ENCODE data around the gene SLC47A2. TPM values are rescaled to one million over a fixed set of nuclear protein-coding genes. Genes with fewer than 3 reads are reported as not detected.

Gene SLC47A2
- total and polyA plus RNA-seq, 2 experiments from 2014 or later, result not detected

DNA sequence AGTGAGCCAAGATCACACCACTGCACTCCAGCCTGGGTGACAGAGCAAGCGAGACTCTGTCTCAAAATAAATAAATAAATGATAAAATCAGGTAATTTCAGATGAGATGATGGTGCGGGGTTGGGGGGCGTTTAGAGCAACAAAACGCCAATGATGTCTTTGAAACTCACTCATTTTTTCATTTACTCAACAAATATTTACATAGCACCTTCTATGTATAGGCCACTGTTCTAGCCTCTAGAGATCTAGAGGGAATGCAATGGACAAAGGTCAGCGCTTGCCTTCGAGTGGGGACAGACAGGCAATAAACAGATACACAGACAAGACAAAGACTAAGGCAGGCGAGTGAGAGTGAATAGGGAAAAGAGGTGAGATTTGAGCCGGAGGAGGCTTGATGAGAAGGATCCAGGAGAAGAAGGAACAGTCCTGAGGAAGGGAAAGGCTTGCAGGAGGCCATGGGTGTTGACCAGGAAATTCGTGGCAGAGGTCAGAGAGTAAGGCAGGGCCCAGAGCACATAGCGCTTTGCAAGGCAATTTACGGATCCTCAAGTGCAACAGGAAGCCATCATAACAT lies 17.7 kb upstream of the SLC47A2 start:
- H3K27me3 Mint-ChIP-seq (ENCODE audit: insufficient read depth, low read depth, poor library complexity), result no peaks in the 10 kb centered on the region
- TF ChIP-seq NANOG (IDR thresholded peaks at IDR 0.05; ENCODE audit: borderline replicate concordance), result no peak
- TF ChIP-seq, protein P1, sequence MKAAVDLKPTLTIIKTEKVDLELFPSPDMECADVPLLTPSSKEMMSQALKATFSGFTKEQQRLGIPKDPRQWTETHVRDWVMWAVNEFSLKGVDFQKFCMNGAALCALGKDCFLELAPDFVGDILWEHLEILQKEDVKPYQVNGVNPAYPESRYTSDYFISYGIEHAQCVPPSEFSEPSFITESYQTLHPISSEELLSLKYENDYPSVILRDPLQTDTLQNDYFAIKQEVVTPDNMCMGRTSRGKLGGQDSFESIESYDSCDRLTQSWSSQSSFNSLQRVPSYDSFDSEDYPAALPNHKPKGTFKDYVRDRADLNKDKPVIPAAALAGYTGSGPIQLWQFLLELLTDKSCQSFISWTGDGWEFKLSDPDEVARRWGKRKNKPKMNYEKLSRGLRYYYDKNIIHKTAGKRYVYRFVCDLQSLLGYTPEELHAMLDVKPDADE (IDR thresholded peaks at IDR 0.05), result no peak
- no peaks in the 10 kb centered on the region for H3K9me2 ChIP-seq (ENCODE audit: insufficient read depth)
- H3K27ac ChIP-seq (ENCODE audit: low read depth), result no peak overlapping the region
- no peak overlapping the region for H2AFZ ChIP-seq
- DNase-seq (ENCODE audit: low spot score), result no peak
- H3K4me1 Mint-ChIP-seq, result no peaks in the 10 kb centered on the region; the same call in 2 of the 3 replicates
- H3K27ac Mint-ChIP-seq, result no peak overlapping the region
- H3K4me1 ChIP-seq (ENCODE audit: insufficient read depth), result no peaks in the 10 kb centered on the region
- H3K4me3 Mint-ChIP-seq, result no peak overlapping the region
- H3K79me2 ChIP-seq (replicated peaks; ENCODE audit: insufficient read depth), result no peaks in the 10 kb centered on the region
- H3K27me3 ChIP-seq (ENCODE audit: insufficient read depth), result no peaks in the 10 kb centered on the region
- H3K4me2 ChIP-seq, result no peak overlapping the region
- no peaks in the 10 kb centered on the region for H4K20me1 ChIP-seq (replicated peaks; ENCODE audit: insufficient read depth)
- no peaks in the 10 kb centered on the region; the same call in 2 of the 3 replicates for H3K9me3 Mint-ChIP-seq
- H3K4me3 ChIP-seq, result no peak overlapping the region
- no peaks in the 10 kb centered on the region for H3F3A ChIP-seq (replicated peaks; ENCODE audit: low read depth)
- no peaks in the 10 kb centered on the region for H3K36me3 ChIP-seq (ENCODE audit: insufficient read depth)
- H3K36me3 Mint-ChIP-seq (ENCODE audit: low read depth), result no peaks in the 10 kb centered on the region
- no peak for ATAC-seq

DNA sequence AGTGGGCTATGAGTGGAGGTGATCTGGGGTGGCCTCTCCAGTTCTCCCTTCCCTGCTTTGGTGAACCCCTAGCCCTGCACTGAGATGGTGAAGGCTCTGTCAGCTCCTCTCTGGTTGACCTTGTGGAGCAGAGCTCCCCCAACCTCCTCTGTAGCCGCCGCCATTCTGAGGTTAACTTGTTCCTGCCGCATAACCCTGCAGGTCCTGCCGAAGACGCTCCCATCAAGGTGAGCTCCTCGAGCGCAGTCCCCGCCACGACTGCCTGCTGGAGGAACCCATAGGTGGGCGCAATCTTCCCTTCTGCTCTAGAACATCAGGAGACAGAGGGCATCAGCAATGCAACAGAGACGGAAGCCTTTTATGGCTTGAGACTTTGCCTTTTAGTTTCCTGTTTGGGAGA lies 15.2 kb upstream of the SLC47A2 start:
- TF ChIP-seq, protein P2, sequence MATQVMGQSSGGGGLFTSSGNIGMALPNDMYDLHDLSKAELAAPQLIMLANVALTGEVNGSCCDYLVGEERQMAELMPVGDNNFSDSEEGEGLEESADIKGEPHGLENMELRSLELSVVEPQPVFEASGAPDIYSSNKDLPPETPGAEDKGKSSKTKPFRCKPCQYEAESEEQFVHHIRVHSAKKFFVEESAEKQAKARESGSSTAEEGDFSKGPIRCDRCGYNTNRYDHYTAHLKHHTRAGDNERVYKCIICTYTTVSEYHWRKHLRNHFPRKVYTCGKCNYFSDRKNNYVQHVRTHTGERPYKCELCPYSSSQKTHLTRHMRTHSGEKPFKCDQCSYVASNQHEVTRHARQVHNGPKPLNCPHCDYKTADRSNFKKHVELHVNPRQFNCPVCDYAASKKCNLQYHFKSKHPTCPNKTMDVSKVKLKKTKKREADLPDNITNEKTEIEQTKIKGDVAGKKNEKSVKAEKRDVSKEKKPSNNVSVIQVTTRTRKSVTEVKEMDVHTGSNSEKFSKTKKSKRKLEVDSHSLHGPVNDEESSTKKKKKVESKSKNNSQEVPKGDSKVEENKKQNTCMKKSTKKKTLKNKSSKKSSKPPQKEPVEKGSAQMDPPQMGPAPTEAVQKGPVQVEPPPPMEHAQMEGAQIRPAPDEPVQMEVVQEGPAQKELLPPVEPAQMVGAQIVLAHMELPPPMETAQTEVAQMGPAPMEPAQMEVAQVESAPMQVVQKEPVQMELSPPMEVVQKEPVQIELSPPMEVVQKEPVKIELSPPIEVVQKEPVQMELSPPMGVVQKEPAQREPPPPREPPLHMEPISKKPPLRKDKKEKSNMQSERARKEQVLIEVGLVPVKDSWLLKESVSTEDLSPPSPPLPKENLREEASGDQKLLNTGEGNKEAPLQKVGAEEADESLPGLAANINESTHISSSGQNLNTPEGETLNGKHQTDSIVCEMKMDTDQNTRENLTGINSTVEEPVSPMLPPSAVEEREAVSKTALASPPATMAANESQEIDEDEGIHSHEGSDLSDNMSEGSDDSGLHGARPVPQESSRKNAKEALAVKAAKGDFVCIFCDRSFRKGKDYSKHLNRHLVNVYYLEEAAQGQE (IDR thresholded peaks at IDR 0.05; ENCODE audit: unreplicated experiment), result no peak
- ATAC-seq, result no peak

DNA sequence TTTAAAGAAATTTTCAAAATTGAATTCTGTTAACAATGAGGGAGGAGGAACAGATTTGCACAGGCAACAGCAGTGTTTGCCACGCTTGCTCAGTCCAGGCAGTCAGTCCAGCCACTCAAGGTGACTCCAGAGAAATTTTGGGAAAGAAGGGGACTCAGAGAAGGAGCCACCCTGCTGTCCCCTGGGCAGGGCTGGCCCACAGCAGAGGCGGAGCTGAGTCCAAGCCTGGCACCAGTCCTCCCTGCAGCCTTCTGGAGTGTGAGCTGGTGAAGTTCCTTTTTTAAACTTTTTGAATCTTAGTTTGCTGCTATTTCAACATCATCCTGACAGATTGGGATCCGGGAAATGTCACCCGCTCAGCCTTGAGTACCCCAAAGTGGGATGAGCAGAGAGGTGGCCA lies 14.5 kb upstream of the SLC47A2 start:
- H3K36me3 Mint-ChIP-seq (ENCODE audit: low read depth), result no peaks in the 10 kb centered on the region
- TF ChIP-seq CREB1 (CRISPR knock-in tag; IDR thresholded peaks at IDR 0.05; ENCODE audit: low read depth), result no peak
- no peak for TF ChIP-seq JUNB (IDR thresholded peaks at IDR 0.05; ENCODE audit: unreplicated experiment)
- TF ChIP-seq NANOG (IDR thresholded peaks at IDR 0.05; ENCODE audit: borderline replicate concordance), result no peak

More for the DNA sequence above, 15.2 kb upstream of the SLC47A2 start:
- Mint-ChIP-seq H3K27ac (no peak overlapping the region), H3K36me3 (ENCODE audit: low read depth) (no peaks in the 10 kb centered on the region), H3K9me3 (no peaks in the 10 kb centered on the region; the same call in 2 of the 3 replicates), H3K27me3 (ENCODE audit: insufficient read depth, low read depth, poor library complexity) (no peaks in the 10 kb centered on the region), H3K4me1 (no peaks in the 10 kb centered on the region; the same call in 2 of the 3 replicates), H3K4me3 (no peak overlapping the region)
- Histone ChIP-seq H2AFZ (no peak overlapping the region), H3K79me2 (replicated peaks; ENCODE audit: insufficient read depth) (no peaks in the 10 kb centered on the region), H3K27me3 (ENCODE audit: insufficient read depth) (no peaks in the 10 kb centered on the region), H3K36me3 (ENCODE audit: insufficient read depth) (no peaks in the 10 kb centered on the region), H3K4me1 (ENCODE audit: insufficient read depth) (no peaks in the 10 kb centered on the region), H3K4me3 (no peak overlapping the region), H3K9me2 (ENCODE audit: insufficient read depth) (no peaks in the 10 kb centered on the region), H4K20me1 (replicated peaks; ENCODE audit: insufficient read depth) (no peaks in the 10 kb centered on the region), H3K27ac (ENCODE audit: low read depth) (no peak overlapping the region), H3K4me2 (no peak overlapping the region), H3F3A (replicated peaks; ENCODE audit: low read depth) (no peaks in the 10 kb centered on the region)
- no peak for DNase-seq (ENCODE audit: low spot score)

More for the DNA sequence above, 14.5 kb upstream of the SLC47A2 start:
- no peak for DNase-seq (ENCODE audit: low spot score)
- Histone ChIP-seq H3K4me1 (ENCODE audit: insufficient read depth) (no peaks in the 10 kb centered on the region), H3F3A (replicated peaks; ENCODE audit: low read depth) (no peaks in the 10 kb centered on the region), H3K27me3 (ENCODE audit: insufficient read depth) (no peaks in the 10 kb centered on the region), H2AFZ (no peak overlapping the region), H3K9me2 (ENCODE audit: insufficient read depth) (no peaks in the 10 kb centered on the region), H3K27ac (ENCODE audit: low read depth) (no peak overlapping the region), H3K79me2 (replicated peaks; ENCODE audit: insufficient read depth) (no peaks in the 10 kb centered on the region), H4K20me1 (replicated peaks; ENCODE audit: insufficient read depth) (no peaks in the 10 kb centered on the region), H3K4me3 (no peak overlapping the region), H3K36me3 (ENCODE audit: insufficient read depth) (no peaks in the 10 kb centered on the region), H3K4me2 (no peak overlapping the region)
- H3K27ac Mint-ChIP-seq, result no peak overlapping the region
- no peaks in the 10 kb centered on the region for H3K27me3 Mint-ChIP-seq (ENCODE audit: insufficient read depth, low read depth, poor library complexity)
- H3K4me1 Mint-ChIP-seq, result no peaks in the 10 kb centered on the region; the same call in 2 of the 3 replicates
- H3K4me3 Mint-ChIP-seq, result no peak overlapping the region
- ATAC-seq, result no peak
- H3K9me3 Mint-ChIP-seq, result no peaks in the 10 kb centered on the region
